HepG2 (cell line): Measurements from ENCODE around the gene ABCG5. TPM values are rescaled to one million over a fixed set of nuclear protein-coding genes. Genes with fewer than 3 reads are reported as not detected.
A peak's percentile ranks its signal among the peaks of the same experiment; 100 is the strongest.

Experiments used
- ATAC-seq: fragments of 200-7000 bp; cut with Tn5 transposase; 3 replicates; pipeline ENCODE4 v1.9.1; 2020; ENCODE audit warnings: mild to moderate bottlenecking, moderate library complexity
- BruUV-seq: library from RNA; stranded (reverse); fragments of 400-500 nt; replicated peaks from 2 replicates; lab custom pipeline; 2021; lab: Mats Ljungman, UMichigan
- CTCF ChIA-PET: fragments of 300-600 bp; formaldehyde crosslinking; extraction: SDS; loops from one replicate; lab custom pipeline; 2021; ENCODE audit warnings: low total read pairs, inconsistent platforms, low intra/inter-chr PET ratio; lab: Yijun Ruan, JAX
- POLR2A ChIA-PET: fragments of 350-600 bp; sonication (Branson Sonifier 250); formaldehyde crosslinking; loops from one replicate; lab custom pipeline; 2020; ENCODE audit warnings: antibody characterized with exemption, inconsistent platforms; lab: Yijun Ruan, JAX
- DNase-seq: peaks from one replicate; pipeline ENCODE4 v3.0.0-alpha.2; 2015; ENCODE audit warnings: low spot score
- FAIRE-seq: peaks from 3 replicates; lab custom pipeline; 2011; peaks lifted over from hg19 to GRCh38; lab: Jason Lieb, UNC
- H2AFZ ChIP-seq: one replicate; pipeline ENCODE4 v1.6.1; 2011; ENCODE audit warnings: low read length, inconsistent platforms
- H3K27ac ChIP-seq: fragments of 300-600 bp; 3 replicates; pipeline ENCODE4 v1.8.0; 2011; ENCODE audit warnings: mixed run types, mild to moderate bottlenecking, mixed read lengths, low read length, inconsistent platforms; ENCODE audit not compliant: insufficient read depth; ENCODE audit errors: extremely low read length
- H3K27me3 ChIP-seq, 2 experiments: fragments of 200-600 bp in 1 of 2; 2 replicates in 1 of 2; 3 replicates in 1 of 2; pipeline versions ENCODE4 v1.6.0 to v1.8.0; 2011; ENCODE audit warnings: low read length in 2 of 2, mild to moderate bottlenecking in 2 of 2, moderate library complexity in 2 of 2, inconsistent platforms in 1 of 2; ENCODE audit not compliant: insufficient read depth in 2 of 2, control insufficient read depth in 1 of 2
- H3K36me3 ChIP-seq, 2 experiments: fragments of 200-600 bp in 1 of 2; replicated peaks in 1 of 2; 2 replicates in 1 of 2; 3 replicates in 1 of 2; pipeline versions ENCODE4 v1.5.1 to v1.8.0; 2011; ENCODE audit warnings: low read length in 2 of 2, inconsistent platforms in 1 of 2; ENCODE audit not compliant: insufficient read depth in 2 of 2, control insufficient read depth in 1 of 2
- H3K4me1 ChIP-seq: 2 replicates; pipeline ENCODE4 v1.5.1; 2012; ENCODE audit warnings: low read length, inconsistent platforms; ENCODE audit not compliant: insufficient read depth
- H3K4me2 ChIP-seq: 2 replicates; pipeline ENCODE4 v1.6.0; 2011; ENCODE audit warnings: low read depth, low read length, inconsistent platforms
- H3K4me3 ChIP-seq, 3 experiments: fragments of 200-600 bp in 1 of 3; sonication (generic), shearing (Covaris generic) in 1 of 3; replicated peaks in 1 of 3; 2 replicates each; pipeline ENCODE4 v1.5.1; 2011 to 2016; ENCODE audit warnings: low read length in 3 of 3, inconsistent platforms in 2 of 3, low read depth in 2 of 3, mild to moderate bottlenecking in 2 of 3, control low read depth in 1 of 3, mixed read lengths in 1 of 3; ENCODE audit not compliant: insufficient read depth in 1 of 3
- H3K79me2 ChIP-seq: one replicate; pipeline ENCODE4 v1.6.1; 2011; ENCODE audit warnings: low read length, inconsistent platforms; ENCODE audit not compliant: insufficient read depth
- H3K9ac ChIP-seq: 2 replicates; pipeline ENCODE4 v1.6.0; 2011; ENCODE audit warnings: mild to moderate bottlenecking, low read depth, low read length, inconsistent platforms; ENCODE audit not compliant: insufficient read depth
- H3K9me3 ChIP-seq: 2 replicates; pipeline ENCODE4 v1.5.1; 2012; ENCODE audit warnings: mild to moderate bottlenecking, low read length
- H4K20me1 ChIP-seq: 2 replicates; pipeline ENCODE4 v1.6.0; 2011; ENCODE audit warnings: inconsistent platforms, mild to moderate bottlenecking, low read length, moderate library complexity; ENCODE audit not compliant: insufficient read depth
- ATRX ChIP-seq: sonication (generic); formaldehyde crosslinking; IDR thresholded peaks from 2 replicates; pipeline ENCODE4 v1.4.0; 2020; ENCODE audit warnings: missing genetic modification reagents, borderline replicate concordance
- DNMT3B ChIP-seq: conservative IDR thresholded peaks from 2 replicates; pipeline ENCODE4 v1.6.1; 2016; ENCODE audit warnings: missing biosample characterization, control low read depth
- DRAP1 ChIP-seq: IDR thresholded peaks from 2 replicates; pipeline ENCODE4 v1.6.1; 2016; ENCODE audit warnings: missing genetic modification reagents, missing compliant biosample characterization
- E2F1 ChIP-seq: sonication (generic); formaldehyde crosslinking; IDR thresholded peaks from 2 replicates; pipeline ENCODE4 v1.5.0; 2020; ENCODE audit warnings: missing genetic modification reagents
- MXI1 ChIP-seq: IDR thresholded peaks from 3 replicates; pipeline ENCODE4 v1.6.1; 2012; ENCODE audit warnings: low read depth, low read length, inconsistent platforms, borderline replicate concordance
- NFATC3 ChIP-seq: sonication (generic); formaldehyde crosslinking; IDR thresholded peaks from 2 replicates; pipeline ENCODE4 v1.5.1; 2020; ENCODE audit warnings: mild to moderate bottlenecking, missing genetic modification reagents
- PBX2 ChIP-seq: IDR thresholded peaks from 2 replicates; pipeline ENCODE4 v1.6.1; 2016; ENCODE audit warnings: control low read depth
- PCBP1 ChIP-seq: fragments of 200-400 bp; formaldehyde crosslinking; IDR thresholded peaks from 2 replicates; pipeline ENCODE4 v1.6.1; 2017; ENCODE audit warnings: mild to moderate bottlenecking, low read depth, low read length, borderline replicate concordance
- RBFOX2 ChIP-seq: fragments of 200-400 bp; formaldehyde crosslinking; IDR thresholded peaks from 2 replicates; pipeline ENCODE4 v1.6.1; 2017; ENCODE audit warnings: low read depth, mild to moderate bottlenecking, low read length
- SPEN ChIP-seq: sonication (generic); formaldehyde crosslinking; IDR thresholded peaks from 2 replicates; pipeline ENCODE4 v1.5.1; 2020; ENCODE audit warnings: low read depth, mild to moderate bottlenecking, missing genetic modification reagents
- SRF ChIP-seq: IDR thresholded peaks from 2 replicates; pipeline ENCODE4 v1.6.1; 2011; ENCODE audit warnings: mild to moderate bottlenecking, low read depth, low read length, moderate library complexity
- YY1 ChIP-seq: IDR thresholded peaks from 2 replicates; pipeline ENCODE4 v1.6.1; 2011; ENCODE audit warnings: low read length, low read depth, moderate library complexity, mild to moderate bottlenecking; ENCODE audit not compliant: insufficient read depth, insufficient replicate concordance
- ZBTB43 ChIP-seq: sonication (generic); formaldehyde crosslinking; conservative IDR thresholded peaks from 2 replicates; pipeline ENCODE4 v1.4.0; 2020; ENCODE audit warnings: missing genetic modification reagents
- ZNF275 ChIP-seq: sonication (generic); formaldehyde crosslinking; IDR thresholded peaks from 2 replicates; pipeline ENCODE4 v1.8.0; 2022; ENCODE audit warnings: missing genetic modification reagents, mild to moderate bottlenecking, inconsistent platforms, borderline replicate concordance
- ZNF350 ChIP-seq: sonication (generic); formaldehyde crosslinking; IDR thresholded peaks from 2 replicates; pipeline ENCODE4 v1.4.0; 2020; ENCODE audit warnings: mild to moderate bottlenecking, low read depth, missing genetic modification reagents, borderline replicate concordance
- ZNF558 ChIP-seq: sonication (generic); formaldehyde crosslinking; IDR thresholded peaks from 2 replicates; pipeline ENCODE4 v1.9.0; 2022; ENCODE audit warnings: mild to moderate bottlenecking, missing genetic modification reagents, borderline replicate concordance
- ZNF567 ChIP-seq: sonication (generic); formaldehyde crosslinking; IDR thresholded peaks from 2 replicates; pipeline ENCODE4 v1.8.1; 2023; ENCODE audit warnings: mild to moderate bottlenecking, missing genetic modification reagents, borderline replicate concordance
- ZNF589 ChIP-seq: sonication (generic); formaldehyde crosslinking; conservative IDR thresholded peaks from 2 replicates; pipeline ENCODE4 v1.8.0; 2022; ENCODE audit warnings: mild to moderate bottlenecking, moderate library complexity, missing genetic modification reagents
- ZNF782 ChIP-seq: sonication (generic); formaldehyde crosslinking; IDR thresholded peaks from 2 replicates; pipeline ENCODE4 v1.4.0; 2020; ENCODE audit warnings: missing genetic modification reagents, mild to moderate bottlenecking, borderline replicate concordance
- WGBS: methylation state at CpG from one replicate; pipeline ENCODE4 v1.1.6; 2017; ENCODE audit warnings: low lambda C conversion rate; 5-methylcytosine and 5-hydroxymethylcytosine counted together
- in situ Hi-C: cut with HindIII; loops from 2 replicates; pipeline ENCODE4 v1.10.0; 2017; ENCODE audit warnings: low pct_unique_long_range_greater_than_20kb; ENCODE audit not compliant: extremely low pct_ligation_motif_present
- intact Hi-C: fragments of 100-400 bp; cut with micrococcal nuclease; formaldehyde crosslinking; loops from one replicate; pipeline ENCODE4 v1.10.0; 2022; ENCODE audit not compliant: unreplicated experiment
- polyA plus RNA-seq, 8 experiments: library from polyadenylated mRNA; depleted of rRNA in 3 of 8; stranded (reverse) in 7 of 8; unstranded in 1 of 8; fragments of >200 nt; fragmentation: Illumina TruSeq in 4 of 8; extraction: Trizol in 4 of 8; gene quantifications; 2 replicates each; pipeline versions ENCODE4 v1.2.1 to v1.2.3, GENCODE V29; 2011 to 2016; ENCODE audit warnings: low read depth in 4 of 8, missing spikeins in 1 of 8, mixed read lengths in 1 of 8; ENCODE audit not compliant: insufficient read depth in 1 of 8
- total RNA-seq, 5 experiments: library from RNA; depleted of rRNA; stranded (reverse); fragments of >200 nt; fragmentation: Illumina TruSeq; extraction: Trizol; gene quantifications; 2 replicates each; pipeline ENCODE4 v1.2.3, GENCODE V29; 2016; ENCODE audit warnings: low read depth in 1 of 5

Gene ABCG5
- total and polyA plus RNA-seq, 2 of the 13 experiments (the other 11 are each of a cell fraction or from before 2014, with no cell fraction given) = 15.1 to 39.0 TPM

GRCh38 chr2:43877782-43878464 lies 39.3 kb upstream of the ABCG5 start:
- Histone ChIP-seq H3K79me2 (no peaks in the 10 kb centered on the region), H4K20me1 (no peaks in the 10 kb centered on the region), H3K4me2 (no peak overlapping the region), H2AFZ (no peak overlapping the region), H3K4me3 (no peak overlapping the region), H3K27me3 (no peaks in the 10 kb centered on the region), H3K36me3 (peaks cover 0 to 6% of the 10 kb centered on the region in 2 experiments; a peak in 2 of 5 replicates), H3K4me1 (peaks cover 25% of the 10 kb centered on the region), H3K9ac (no peak overlapping the region), H3K27ac (no peak overlapping the region), H3K9me3 (no peaks in the 10 kb centered on the region)
- DNase-seq = peak; percentile 59
- POLR2A ChIA-PET = no interaction called here
- 48% methylated on average over 16 of the region's 16 CpGs for WGBS
- in situ Hi-C loops (no loop called here), intact Hi-C loops (loop anchor here (5.0 kb wide), 1 partner anchor 59 kb away; no protein-coding TSS in a partner anchor)
- ATAC-seq = peak; percentile 64
- CTCF ChIA-PET = interaction anchor here (0.8 kb wide), 1 partner anchor 20 kb away, joined by 4 read pairs; no protein-coding TSS in a partner anchor
- BruUV-seq = no TSS peak
- peak; percentile 91 for FAIRE-seq
- no peak for TF ChIP-seq RBFOX2
- no peak; the same call in 1 of the 2 replicates for TF ChIP-seq DNMT3B (CRISPR knock-in tag)
- TF ChIP-seq ZNF589 (CRISPR knock-in tag) = no peak
- TF ChIP-seq ATRX (CRISPR knock-in tag) = no peak
- TF ChIP-seq MXI1 = no peak
- TF ChIP-seq NFATC3 = no peak
- no peak; the same call in 1 of the 2 replicates for TF ChIP-seq ZNF350
- TF ChIP-seq ZNF567 = no peak
- TF ChIP-seq ZBTB43 = no peak
- TF ChIP-seq E2F1 (CRISPR knock-in tag) = no peak
- TF ChIP-seq DRAP1 (CRISPR knock-in tag) = no peak
- no peak for TF ChIP-seq ZNF782 (CRISPR knock-in tag)
- no peak for TF ChIP-seq PCBP1
- TF ChIP-seq YY1 = no peak
- no peak for TF ChIP-seq SRF
- no peak for TF ChIP-seq ZNF558
- no peak for TF ChIP-seq PBX2
- 0 out of 2 replicates have a peak, but pooled peaks have one; percentile 29 for TF ChIP-seq SPEN (CRISPR knock-in tag)
- TF ChIP-seq ZNF275 (CRISPR knock-in tag) = 0 out of 2 replicates have a peak, but pooled peaks have one; percentile 49
